IMR-90 (cell line): ENCODE data around the gene PKHD1. TPM values are rescaled to one million over a fixed set of nuclear protein-coding genes. Genes with fewer than 3 reads are reported as not detected.

Source experiments
- ATAC-seq: fragments of 200-7000 bp; cut with Tn5 transposase; 2 replicates; pipeline ENCODE4 v1.9.1; 2020; ENCODE audit warnings: low read depth, mild to moderate bottlenecking, moderate library complexity
- BruUV-seq: library from RNA; stranded (reverse); fragments of 400-500 nt; replicated peaks from 2 replicates; lab custom pipeline; 2021; lab: Mats Ljungman, UMichigan
- CTCF ChIA-PET: fragments of 300-600 bp; formaldehyde crosslinking; extraction: SDS; loops from one replicate; lab custom pipeline; 2021; ENCODE audit warnings: antibody characterized with exemption; lab: Yijun Ruan, JAX
- POLR2A ChIA-PET: fragments of 300-600 bp; sonication (Branson Sonifier 250); formaldehyde crosslinking; loops from one replicate; lab custom pipeline; 2022; ENCODE audit warnings: antibody characterized with exemption; ENCODE audit not compliant: unreplicated experiment; lab: Charles Lee
- DNase-seq: peaks from one replicate; pipeline ENCODE4 v3.0.0; 2013
- H2AFZ ChIP-seq: replicated peaks from 2 replicates; pipeline ENCODE3; 2013; ENCODE audit warnings: low read length, mild to moderate bottlenecking; ENCODE audit not compliant: poor library complexity
- H2AK5ac ChIP-seq: 2 replicates; pipeline ENCODE4 v1.6.1; 2013; ENCODE audit warnings: low read depth, low read length, inconsistent platforms
- H2AK9ac ChIP-seq: replicated peaks from 2 replicates; pipeline ENCODE3; 2013; ENCODE audit warnings: mild to moderate bottlenecking, low read depth, low read length, moderate library complexity; ENCODE audit not compliant: poor library complexity
- H2BK120ac ChIP-seq: 2 replicates; pipeline ENCODE4 v1.6.1; 2013; ENCODE audit warnings: low read depth, low read length, inconsistent platforms
- H2BK15ac ChIP-seq: 3 replicates; pipeline ENCODE4 v1.6.1; 2013; ENCODE audit warnings: low read depth, low read length, inconsistent platforms
- H2BK20ac ChIP-seq: 2 replicates; pipeline ENCODE4 v1.6.1; 2013; ENCODE audit warnings: low read depth, mild to moderate bottlenecking, inconsistent platforms, low read length, moderate library complexity
- H2BK5ac ChIP-seq: 2 replicates; pipeline ENCODE4 v1.6.1; 2013; ENCODE audit warnings: mild to moderate bottlenecking, low read depth, low read length, inconsistent platforms; ENCODE audit not compliant: poor library complexity, severe bottlenecking
- H3K14ac ChIP-seq: replicated peaks from 2 replicates; pipeline ENCODE4 v1.6.1; 2013; ENCODE audit warnings: low read depth, low read length, inconsistent platforms
- H3K18ac ChIP-seq: 2 replicates; pipeline ENCODE4 v1.6.1; 2013; ENCODE audit warnings: low read depth, low read length, control low read depth
- H3K23ac ChIP-seq: 2 replicates; pipeline ENCODE4 v1.6.1; 2013; ENCODE audit warnings: low read depth, low read length, inconsistent platforms
- H3K27ac ChIP-seq: 2 replicates; pipeline ENCODE4 v1.5.1; 2013; ENCODE audit warnings: mild to moderate bottlenecking, control low read depth, low read length; ENCODE audit not compliant: insufficient read depth
- H3K27me3 ChIP-seq: 2 replicates; pipeline ENCODE4 v1.6.1; 2013; ENCODE audit warnings: low read length; ENCODE audit not compliant: control insufficient read depth, insufficient read depth
- H3K36me3 ChIP-seq: 2 replicates; pipeline ENCODE4 v1.6.1; 2013; ENCODE audit warnings: low read length, mixed read lengths; ENCODE audit not compliant: control insufficient read depth, insufficient read depth
- H3K4ac ChIP-seq: 2 replicates; pipeline ENCODE4 v1.6.1; 2013; ENCODE audit warnings: low read depth, low read length, inconsistent platforms
- H3K4me1 ChIP-seq: 2 replicates; pipeline ENCODE4 v1.6.1; 2013; ENCODE audit warnings: low read length, mixed read lengths; ENCODE audit not compliant: control insufficient read depth, insufficient read depth
- H3K4me2 ChIP-seq: 2 replicates; pipeline ENCODE4 v1.6.1; 2013; ENCODE audit warnings: low read depth, mild to moderate bottlenecking, control low read depth, low read length, moderate library complexity
- H3K4me3 ChIP-seq: 2 replicates; pipeline ENCODE4 v1.5.1; 2013; ENCODE audit warnings: low read depth, mild to moderate bottlenecking, control low read depth, low read length, moderate library complexity; ENCODE audit not compliant: insufficient read depth
- H3K56ac ChIP-seq: 2 replicates; pipeline ENCODE4 v1.6.1; 2013; ENCODE audit warnings: low read length, inconsistent platforms; ENCODE audit not compliant: insufficient read depth; ENCODE audit errors: extremely low read depth
- H3K79me1 ChIP-seq, 2 experiments: 2 replicates each; pipeline ENCODE4 v1.6.1; 2013; ENCODE audit warnings: low read length in 2 of 2, inconsistent platforms in 1 of 2, low read depth in 1 of 2
- H3K9ac ChIP-seq: 2 replicates; pipeline ENCODE4 v1.6.1; 2013; ENCODE audit warnings: low read depth, low read length, control low read depth
- H3K9me1 ChIP-seq: 2 replicates; pipeline ENCODE4 v1.6.1; 2013; ENCODE audit warnings: low read length, inconsistent platforms; ENCODE audit not compliant: insufficient read depth
- H3K9me3 ChIP-seq: 2 replicates; pipeline ENCODE4 v1.6.1; 2013; ENCODE audit warnings: low read length; ENCODE audit not compliant: control insufficient read depth, insufficient read depth
- H4K20me1 ChIP-seq: 2 replicates; pipeline ENCODE4 v1.6.1; 2013; ENCODE audit warnings: low read length, inconsistent platforms; ENCODE audit not compliant: insufficient read depth
- H4K5ac ChIP-seq: 2 replicates; pipeline ENCODE4 v1.6.1; 2013; ENCODE audit warnings: mild to moderate bottlenecking, low read depth, low read length, control low read depth
- H4K8ac ChIP-seq, 2 experiments: 2 replicates each; pipeline ENCODE4 v1.6.1; 2013; ENCODE audit warnings: low read depth in 2 of 2, low read length in 2 of 2, control low read depth in 1 of 2, inconsistent platforms in 1 of 2
- H4K91ac ChIP-seq: 2 replicates; pipeline ENCODE4 v1.6.1; 2013; ENCODE audit warnings: low read depth, low read length, inconsistent platforms; ENCODE audit not compliant: insufficient read depth
- BHLHE40 ChIP-seq: fragments of 150-350 bp; IDR thresholded peaks from 2 replicates; pipeline ENCODE4 v1.6.1; 2016; ENCODE audit warnings: mild to moderate bottlenecking, low read depth, low read length
- CTCF ChIP-seq: conservative IDR thresholded peaks from 2 replicates; pipeline ENCODE4 v1.5.1; 2012; ENCODE audit warnings: mild to moderate bottlenecking, low read depth, low read length, improper control_type of control experiment
- RAD21 ChIP-seq: IDR thresholded peaks from 2 replicates; pipeline ENCODE4 v1.6.1; 2012; ENCODE audit warnings: low read length, improper control_type of control experiment
- RFX5 ChIP-seq: IDR thresholded peaks from 2 replicates; pipeline ENCODE4 v1.8.0; 2012; ENCODE audit warnings: low read depth, mild to moderate bottlenecking, low read length, moderate library complexity
- WGBS, 2 experiments: methylation state at CpG; one replicate each; pipeline versions ENCODE4 v1.1.5 to v1.1.7; 2013; ENCODE audit warnings: missing lambda C conversion rate in 2 of 2; ENCODE audit not compliant: insufficient read length in 1 of 2; ENCODE audit errors: extremely low coverage in 2 of 2; 5-methylcytosine and 5-hydroxymethylcytosine counted together
- dilution Hi-C: fragments of 300-500 bp; cut with HindIII; formaldehyde crosslinking; loops from one replicate; pipeline ENCODE4 v1.14.3; 2018; ENCODE audit warnings: low sequenced_read_pairs; ENCODE audit not compliant: unreplicated experiment
- in situ Hi-C: fragments of 300-500 bp; cut with MboI; formaldehyde crosslinking; loops from 3 replicates; pipeline ENCODE4 v1.14.3; 2019; ENCODE audit warnings: low sequenced_read_pairs, inconsistent platforms, mixed read lengths
- intact Hi-C: fragments of 100-400 bp; cut with micrococcal nuclease; formaldehyde crosslinking; loops from 2 replicates; pipeline ENCODE4 v1.10.0; 2022
- polyA plus RNA-seq, 3 experiments: library from polyadenylated mRNA; depleted of rRNA; stranded (reverse); fragments of >200 nt; gene quantifications; 2 replicates each; pipeline ENCODE4 v1.2.3, GENCODE V29; 2012; ENCODE audit warnings: low replicate concordance in 1 of 3
- total RNA-seq: library from RNA; depleted of rRNA; stranded (reverse); fragments of >200 nt; gene quantifications from 2 replicates; pipeline ENCODE4 v1.2.3, GENCODE V29; 2012
- TF ChIP-seq, protein P1 (sequence below): fragments of 150-350 bp; IDR thresholded peaks from 2 replicates; pipeline ENCODE4 v1.6.1; 2016; ENCODE audit warnings: low read depth, mild to moderate bottlenecking, low read length, moderate library complexity, borderline replicate concordance

The PKHD1 gene
- total and polyA plus RNA-seq, 2 of the 4 experiments (the other 2 are of a cell fraction): not detected

- ChIA-PET POLR2A (no interaction called here), CTCF (no interaction called here)
- Histone ChIP-seq H3K4ac (no peak overlapping the region), H3K23ac (no peak overlapping the region), H4K5ac (no peak overlapping the region), H3K27ac (no peak overlapping the region), H4K8ac (no peak overlapping the region), H3K9me1 (no peaks in the 10 kb centered on the region), H2BK5ac (no peak overlapping the region), H3K4me3 (no peak overlapping the region), H3K4me1 (no peaks in the 10 kb centered on the region), H4K20me1 (no peaks in the 10 kb centered on the region), H2AK9ac (no peak overlapping the region), H2BK120ac (no peak overlapping the region), H3K79me1 (no peaks in the 10 kb centered on the region), H3K18ac (no peak overlapping the region), H3K4me2 (no peak overlapping the region), H2AK5ac (no peak overlapping the region), H2BK20ac (no peak overlapping the region), H3K9me3 (no peaks in the 10 kb centered on the region), H3K14ac (no peak overlapping the region), H4K91ac (no peak overlapping the region), H3K36me3 (no peaks in the 10 kb centered on the region), H2BK15ac (no peak overlapping the region), H3K27me3 (no peaks in the 10 kb centered on the region), H2AFZ (no peak overlapping the region), H3K56ac (no peak overlapping the region), H3K9ac (no peak overlapping the region)
- 40% methylated on average over 3 of the region's 7 CpGs; no CpG with 5 or more reads in 1 of the 2 experiments for WGBS, 2 experiments
- DNase-seq (no peak), ATAC-seq (no peak)
- dilution Hi-C loops (no loop called here), in situ Hi-C loops (no loop called here), intact Hi-C loops (no loop called here)
- no TSS peak for BruUV-seq
- no peak for TF ChIP-seq RFX5
- TF ChIP-seq CTCF: no peak
- no peak for TF ChIP-seq RAD21
- TF ChIP-seq, protein P1, sequence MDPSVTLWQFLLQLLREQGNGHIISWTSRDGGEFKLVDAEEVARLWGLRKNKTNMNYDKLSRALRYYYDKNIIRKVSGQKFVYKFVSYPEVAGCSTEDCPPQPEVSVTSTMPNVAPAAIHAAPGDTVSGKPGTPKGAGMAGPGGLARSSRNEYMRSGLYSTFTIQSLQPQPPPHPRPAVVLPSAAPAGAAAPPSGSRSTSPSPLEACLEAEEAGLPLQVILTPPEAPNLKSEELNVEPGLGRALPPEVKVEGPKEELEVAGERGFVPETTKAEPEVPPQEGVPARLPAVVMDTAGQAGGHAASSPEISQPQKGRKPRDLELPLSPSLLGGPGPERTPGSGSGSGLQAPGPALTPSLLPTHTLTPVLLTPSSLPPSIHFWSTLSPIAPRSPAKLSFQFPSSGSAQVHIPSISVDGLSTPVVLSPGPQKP: no peak
- no peak for TF ChIP-seq BHLHE40
Observed at GRCh38 chr6:51817832-51818231, 269.6 kb downstream of the PKHD1 start.
